GM12872 (cell line): ENCODE measurements around the gene TMPRSS11D.

Source experiments
- TF ChIP-seq, protein P1 (sequence below): IDR thresholded peaks from 3 replicates; pipeline ENCODE4 v1.5.1; 2011; ENCODE audit warnings: low read depth, mild to moderate bottlenecking, low read length, moderate library complexity; ENCODE audit not compliant: insufficient read depth

The TMPRSS11D gene

DNA sequence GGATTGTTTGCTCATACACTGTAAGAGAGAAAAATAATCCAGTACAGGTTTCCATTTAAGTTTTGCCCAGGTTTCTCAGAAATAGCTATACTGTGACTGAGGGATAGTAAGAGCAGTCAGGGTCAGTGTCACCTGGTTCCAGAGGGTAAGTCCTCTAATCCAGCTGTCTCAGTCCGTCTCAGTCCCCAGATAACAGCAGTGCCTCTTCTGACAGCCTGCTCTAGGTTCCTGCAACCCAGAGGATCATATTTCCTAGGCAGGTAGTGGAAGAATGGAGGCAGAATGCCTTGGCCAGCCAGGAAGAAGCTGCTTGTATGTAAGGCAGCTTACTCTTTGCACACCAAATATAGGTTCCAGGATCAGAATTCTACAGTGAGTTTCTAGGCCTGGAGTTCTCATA lies 107.1 kb downstream of the TMPRSS11D start:
- TF ChIP-seq, protein P1, sequence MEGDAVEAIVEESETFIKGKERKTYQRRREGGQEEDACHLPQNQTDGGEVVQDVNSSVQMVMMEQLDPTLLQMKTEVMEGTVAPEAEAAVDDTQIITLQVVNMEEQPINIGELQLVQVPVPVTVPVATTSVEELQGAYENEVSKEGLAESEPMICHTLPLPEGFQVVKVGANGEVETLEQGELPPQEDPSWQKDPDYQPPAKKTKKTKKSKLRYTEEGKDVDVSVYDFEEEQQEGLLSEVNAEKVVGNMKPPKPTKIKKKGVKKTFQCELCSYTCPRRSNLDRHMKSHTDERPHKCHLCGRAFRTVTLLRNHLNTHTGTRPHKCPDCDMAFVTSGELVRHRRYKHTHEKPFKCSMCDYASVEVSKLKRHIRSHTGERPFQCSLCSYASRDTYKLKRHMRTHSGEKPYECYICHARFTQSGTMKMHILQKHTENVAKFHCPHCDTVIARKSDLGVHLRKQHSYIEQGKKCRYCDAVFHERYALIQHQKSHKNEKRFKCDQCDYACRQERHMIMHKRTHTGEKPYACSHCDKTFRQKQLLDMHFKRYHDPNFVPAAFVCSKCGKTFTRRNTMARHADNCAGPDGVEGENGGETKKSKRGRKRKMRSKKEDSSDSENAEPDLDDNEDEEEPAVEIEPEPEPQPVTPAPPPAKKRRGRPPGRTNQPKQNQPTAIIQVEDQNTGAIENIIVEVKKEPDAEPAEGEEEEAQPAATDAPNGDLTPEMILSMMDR, result no peak
